K562 treated with DMSO at 1 percent for 12 hours (cell line): Measurements from ENCODE around the gene SMIM5. TPM values are rescaled to one million over a fixed set of nuclear protein-coding genes. Genes with fewer than 3 reads are reported as not detected.

Source experiments
- total RNA-seq: library from RNA; unstranded; fragments of 300-600 nt; gene quantifications from 2 replicates; pipeline ENCODE4 v1.2.3, GENCODE V29; 2022; ENCODE audit not compliant: insufficient read depth

Gene SMIM5
- total RNA-seq, result 1.3 TPM in 1 of 2 replicates, not detected in the other

GRCh38 chr17:75632863-75633485 is at the start of gene SMIM5:
Gene SMIM5 (plus strand): TSS chr17:75633434. CDS start chr17:75640202, 6,768 bp downstream.

GRCh38 chr17:75587675-75588595 is 45.3 kb upstream of the SMIM5 start, which contains the start of gene MYO15B:
Gene MYO15B (plus strand): TSS chr17:75587800. CDS start chr17:75588058, 258 bp downstream.

GRCh38 chr17:75666959-75667790 is 33.9 kb downstream of the SMIM5 start, which contains the start of the genes RECQL5 and SAP30BP:
Gene RECQL5 (minus strand): TSS chr17:75667154. CDS start chr17:75666557, 597 bp downstream.
Gene SAP30BP (plus strand): TSS chr17:75667338. CDS start chr17:75667373, 35 bp downstream.

Other genes starting within 250 kb of the SMIM5 start
- 74.1 and 115 TPM in 2 replicates for gene GRB2, start 227.8 kb upstream of the SMIM5 start, total RNA-seq
- gene TMEM94, start 176.8 kb upstream of the SMIM5 start, total RNA-seq, result 27.0 and 43.8 TPM in 2 replicates
- 3.5 and 6.5 TPM in 2 replicates for gene CASKIN2, start 117.9 kb upstream of the SMIM5 start, total RNA-seq
- 32.7 and 48.8 TPM in 2 replicates for gene TSEN54, start 116.9 kb upstream of the SMIM5 start, total RNA-seq
- 20.9 and 40.9 TPM in 2 replicates for gene LLGL2, start 107.7 kb upstream of the SMIM5 start, total RNA-seq
- gene MYO15B, start 45.6 kb upstream of the SMIM5 start, total RNA-seq, result 0.31 and 3.8 TPM in 2 replicates
- 17.5 and 25.8 TPM in 2 replicates for gene RECQL5, start 33.7 kb downstream of the SMIM5 start, total RNA-seq
- gene SAP30BP, start 33.9 kb downstream of the SMIM5 start, total RNA-seq, result 55.4 and 61.6 TPM in 2 replicates
- 0.84 and 9.1 TPM in 2 replicates for gene ITGB4, start 88.0 kb downstream of the SMIM5 start, total RNA-seq
- gene GALK1, start 131.8 kb downstream of the SMIM5 start, total RNA-seq, result 52.5 and 77.1 TPM in 2 replicates
- 18.5 and 42.1 TPM in 2 replicates for gene UNK, start 151.4 kb downstream of the SMIM5 start, total RNA-seq
- 63.4 and 90.9 TPM in 2 replicates for gene UNC13D, start 211.0 kb downstream of the SMIM5 start, total RNA-seq
- gene WBP2, start 221.9 kb downstream of the SMIM5 start, total RNA-seq, result 134 and 171 TPM in 2 replicates
- 3.2 and 3.4 TPM in 2 replicates for gene TRIM47, start 245.1 kb downstream of the SMIM5 start, total RNA-seq